ENCODE measurements around the gene CNN3. TPM values are rescaled to one million over a fixed set of nuclear protein-coding genes. Genes with fewer than 3 reads are reported as not detected.

CNN3 gene
- total RNA-seq, 4 donors from 2014 or later: 11.9 to 21.8 (median 16.1) TPM

DNA sequence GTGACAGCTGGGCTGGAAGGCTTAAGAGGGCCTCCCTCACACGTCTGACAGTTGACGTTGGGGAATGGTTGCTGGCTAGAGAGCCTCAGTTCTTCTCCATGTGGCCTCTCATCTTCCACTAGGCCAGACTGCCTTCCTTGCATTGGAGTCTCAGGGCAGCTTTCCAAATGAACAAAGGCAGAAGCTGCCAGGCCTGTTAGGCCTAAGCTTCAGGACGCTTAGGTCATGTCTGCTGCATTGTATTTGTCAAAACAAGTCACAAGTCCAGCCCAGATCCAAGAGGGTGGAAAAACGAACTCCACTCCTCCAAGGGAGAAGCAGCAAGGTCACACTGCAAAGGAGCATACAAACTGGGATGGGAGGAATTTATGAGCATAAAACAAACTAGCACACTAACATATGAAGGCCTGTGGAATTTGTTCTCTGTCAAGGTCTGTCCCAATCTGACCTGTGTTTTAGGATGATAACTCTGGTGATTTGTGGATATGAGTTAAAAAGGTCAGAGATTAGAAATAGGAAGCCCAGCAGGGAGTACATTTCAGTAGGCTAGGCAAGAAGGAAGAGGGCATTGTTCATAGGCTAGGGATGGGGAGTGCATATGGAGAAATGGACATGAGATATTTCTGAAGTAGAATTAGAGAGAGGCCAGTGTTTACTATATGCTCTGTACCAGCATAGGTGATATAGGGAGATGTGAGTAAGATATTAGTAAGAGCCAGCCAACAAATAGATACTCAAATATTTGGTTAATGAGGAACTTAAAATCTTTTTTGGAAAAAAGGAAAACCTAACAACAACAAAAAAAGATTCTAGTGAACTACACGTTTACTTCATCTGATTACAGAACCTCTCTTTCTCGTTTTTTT, 29.1 kb upstream of the CNN3 start:
- intact Hi-C loops (cut with DNase I; ENCODE audit: low total_unique reads): no loop called here

DNA sequence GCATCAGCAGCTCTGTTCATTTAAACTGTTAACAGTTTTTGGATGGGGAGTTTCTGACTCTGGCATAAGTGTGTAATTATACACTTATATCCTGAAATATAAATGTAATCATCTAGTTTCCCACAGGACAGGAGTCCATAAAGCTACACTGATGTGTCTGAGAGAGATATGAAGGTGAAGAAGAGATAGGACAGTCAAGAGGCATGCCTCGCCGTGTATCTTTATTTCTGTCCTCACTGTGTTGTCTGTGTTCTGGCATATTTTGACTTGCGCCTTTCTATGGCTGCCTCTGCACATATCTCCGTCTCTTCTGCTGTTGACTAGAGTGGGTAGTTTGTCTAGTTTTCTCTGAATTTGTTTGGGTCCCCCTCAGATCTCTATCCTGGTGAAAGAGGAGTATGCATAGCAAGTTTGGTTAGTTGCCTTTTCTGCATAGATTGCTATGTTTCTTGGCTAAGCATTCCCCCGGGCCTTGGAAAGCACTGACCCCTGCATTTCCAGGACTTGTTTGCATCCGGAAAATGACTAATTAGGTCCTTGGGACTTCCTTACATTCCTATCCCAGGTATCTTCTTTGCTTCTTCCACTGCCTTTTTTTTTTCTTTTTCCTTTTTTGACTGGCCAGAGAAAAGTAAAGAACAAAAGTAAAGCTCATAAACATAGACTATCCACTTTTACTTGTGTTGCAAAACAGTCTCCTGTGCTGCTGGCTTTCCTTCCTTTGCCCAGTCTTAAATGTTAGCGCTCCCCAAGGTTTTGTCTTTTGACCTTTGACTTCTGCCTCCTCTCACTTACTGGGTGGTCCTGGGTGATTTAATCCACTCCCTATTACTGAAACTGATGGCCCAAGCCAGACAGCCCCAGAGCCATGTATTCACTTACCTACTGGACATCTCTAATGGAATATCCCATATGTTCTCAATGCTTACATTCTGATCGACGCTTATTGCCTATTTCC, 27.6 kb upstream of the CNN3 start:
- Histone ChIP-seq H3K36me3 (no peaks in the 10 kb centered on the region), H3K27me3 (no peaks in the 10 kb centered on the region), H3K27ac (no peak overlapping the region), H3K4me3 (no peak overlapping the region), H3K4me1 (no peaks in the 10 kb centered on the region), H3K9me3 (no peaks in the 10 kb centered on the region)
- in situ Hi-C loops (cut with MboI; ENCODE audit: low sequenced_read_pairs in 4 of 4): no loop called here
- TF ChIP-seq POLR2A (IDR thresholded peaks at IDR 0.05): no peak
- TF ChIP-seq, protein P1, sequence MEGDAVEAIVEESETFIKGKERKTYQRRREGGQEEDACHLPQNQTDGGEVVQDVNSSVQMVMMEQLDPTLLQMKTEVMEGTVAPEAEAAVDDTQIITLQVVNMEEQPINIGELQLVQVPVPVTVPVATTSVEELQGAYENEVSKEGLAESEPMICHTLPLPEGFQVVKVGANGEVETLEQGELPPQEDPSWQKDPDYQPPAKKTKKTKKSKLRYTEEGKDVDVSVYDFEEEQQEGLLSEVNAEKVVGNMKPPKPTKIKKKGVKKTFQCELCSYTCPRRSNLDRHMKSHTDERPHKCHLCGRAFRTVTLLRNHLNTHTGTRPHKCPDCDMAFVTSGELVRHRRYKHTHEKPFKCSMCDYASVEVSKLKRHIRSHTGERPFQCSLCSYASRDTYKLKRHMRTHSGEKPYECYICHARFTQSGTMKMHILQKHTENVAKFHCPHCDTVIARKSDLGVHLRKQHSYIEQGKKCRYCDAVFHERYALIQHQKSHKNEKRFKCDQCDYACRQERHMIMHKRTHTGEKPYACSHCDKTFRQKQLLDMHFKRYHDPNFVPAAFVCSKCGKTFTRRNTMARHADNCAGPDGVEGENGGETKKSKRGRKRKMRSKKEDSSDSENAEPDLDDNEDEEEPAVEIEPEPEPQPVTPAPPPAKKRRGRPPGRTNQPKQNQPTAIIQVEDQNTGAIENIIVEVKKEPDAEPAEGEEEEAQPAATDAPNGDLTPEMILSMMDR (IDR thresholded peaks at IDR 0.05 in 4 of 5, conservative IDR thresholded peaks at IDR 0.05 in 1 of 5): no peak
- DNase-seq: no peak
- intact Hi-C loops (cut with DNase I; ENCODE audit: low total_unique reads): no loop called here
- ATAC-seq: no peak

More for the DNA sequence above, 29.1 kb upstream of the CNN3 start:
- ATAC-seq (no peak), DNase-seq (no peak)
- H3K9me3 ChIP-seq: no peaks in the 10 kb centered on the region
- no peaks in the 10 kb centered on the region for H3K27me3 ChIP-seq
- TF ChIP-seq, protein P1 (IDR thresholded peaks at IDR 0.05 in 4 of 5, conservative IDR thresholded peaks at IDR 0.05 in 1 of 5): no peak
- H3K27ac ChIP-seq: peak overlapping the region in 1 of 4 donors; percentile 45
- no peaks in the 10 kb centered on the region for H3K36me3 ChIP-seq
- H3K4me3 ChIP-seq: no peak overlapping the region
- in situ Hi-C loops (cut with MboI; ENCODE audit: low sequenced_read_pairs in 4 of 4): no loop called here
- H3K4me1 ChIP-seq: no peaks in the 10 kb centered on the region

DNA sequence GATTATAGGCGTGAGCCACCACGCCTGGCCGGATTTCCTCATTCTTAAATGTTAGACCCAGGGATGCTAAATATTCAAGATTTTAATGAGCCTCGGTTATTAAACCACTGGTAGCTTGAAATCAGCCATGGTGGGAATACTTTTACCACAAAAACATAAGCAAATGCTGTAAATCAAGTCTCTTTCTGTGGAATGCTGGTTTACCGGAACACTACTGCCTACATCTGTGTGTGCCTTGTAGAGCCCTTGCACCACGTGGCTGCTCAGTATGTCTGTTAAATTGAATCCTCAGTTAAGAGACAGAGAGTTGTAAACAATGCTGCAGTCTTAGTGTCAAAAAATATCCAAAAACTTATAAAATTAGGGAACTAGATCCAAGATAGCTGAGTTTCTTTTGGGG, 26.8 kb upstream of the CNN3 start:
- Histone ChIP-seq H3K4me1 (no peaks in the 10 kb centered on the region), H3K36me3 (no peaks in the 10 kb centered on the region), H3K27me3 (no peaks in the 10 kb centered on the region), H3K4me3 (no peak overlapping the region), H3K9me3 (no peaks in the 10 kb centered on the region), H3K27ac (no peak overlapping the region)
- ATAC-seq (no peak), DNase-seq (no peak)
- intact Hi-C loops (cut with DNase I; ENCODE audit: low total_unique reads) (no loop called here), in situ Hi-C loops (cut with MboI; ENCODE audit: low sequenced_read_pairs in 4 of 4) (no loop called here)
- no peak for TF ChIP-seq POLR2A (IDR thresholded peaks at IDR 0.05)
- TF ChIP-seq, protein P1 (IDR thresholded peaks at IDR 0.05 in 4 of 5, conservative IDR thresholded peaks at IDR 0.05 in 1 of 5): no peak

DNA sequence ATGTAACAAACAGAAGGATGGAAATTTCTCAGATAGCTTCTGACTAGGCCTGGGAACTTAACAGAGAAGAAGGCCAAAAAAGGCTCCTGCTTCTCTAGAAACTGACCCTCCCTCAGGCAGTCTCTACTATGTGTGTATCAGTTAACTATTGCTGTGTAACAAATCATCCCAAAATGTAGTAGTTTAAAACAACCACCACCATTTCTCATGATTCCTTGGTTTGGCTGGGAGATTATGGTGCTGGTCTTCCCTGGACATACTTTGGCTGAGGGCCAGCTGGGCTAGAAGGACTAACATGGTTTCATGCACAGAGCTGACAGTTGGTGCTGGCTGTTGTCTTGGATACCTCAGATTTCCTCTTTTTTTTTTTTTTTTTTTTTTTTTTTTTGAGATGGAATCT, 26.2 kb upstream of the CNN3 start:
- intact Hi-C loops (cut with DNase I; ENCODE audit: low total_unique reads) (no loop called here), in situ Hi-C loops (cut with MboI; ENCODE audit: low sequenced_read_pairs in 4 of 4) (no loop called here)
- TF ChIP-seq, protein P1 (IDR thresholded peaks at IDR 0.05 in 4 of 5, conservative IDR thresholded peaks at IDR 0.05 in 1 of 5): no peak
- no peak for TF ChIP-seq POLR2A (IDR thresholded peaks at IDR 0.05)
- ATAC-seq (no peak), DNase-seq (no peak)
- Histone ChIP-seq H3K4me1 (no peaks in the 10 kb centered on the region), H3K9me3 (no peaks in the 10 kb centered on the region), H3K36me3 (no peaks in the 10 kb centered on the region), H3K27me3 (no peaks in the 10 kb centered on the region), H3K4me3 (no peak overlapping the region), H3K27ac (no peak overlapping the region)
